Large intestine (tissue), 3 donors: ENCODE data around the gene B4GALT5. TPM values are rescaled to one million over a fixed set of nuclear protein-coding genes. Genes with fewer than 3 reads are reported as not detected.

Experiments used
- DNase-seq, 2 donors: peaks; one replicate each; pipeline versions ENCODE4 v3.0.0 to v3.0.0-alpha.2; 2013
- H3K27ac ChIP-seq: one replicate; pipeline ENCODE4 v1.5.1; 2013; ENCODE audit warnings: low read length
- H3K27me3 ChIP-seq: 2 replicates; pipeline ENCODE4 v1.6.1; 2013; ENCODE audit warnings: low read length; ENCODE audit not compliant: control insufficient read depth, insufficient read depth
- H3K36me3 ChIP-seq: 2 replicates; pipeline ENCODE4 v1.6.1; 2013; ENCODE audit warnings: low read length; ENCODE audit not compliant: control insufficient read depth, insufficient read depth
- H3K4me1 ChIP-seq: one replicate; pipeline ENCODE4 v1.6.1; 2013; ENCODE audit warnings: low read length; ENCODE audit not compliant: control insufficient read depth, insufficient read depth
- H3K4me3 ChIP-seq: one replicate; pipeline ENCODE4 v1.5.1; 2013; ENCODE audit warnings: low read length
- H3K9me3 ChIP-seq: one replicate; pipeline ENCODE4 v1.6.1; 2013; ENCODE audit warnings: mild to moderate bottlenecking, low read depth, low read length, moderate library complexity; ENCODE audit not compliant: control insufficient read depth
- WGBS: methylation state at CpG from one replicate; pipeline ENCODE4 v1.1.5; 2013; ENCODE audit warnings: low lambda C conversion rate; ENCODE audit not compliant: insufficient coverage; 5-methylcytosine and 5-hydroxymethylcytosine counted together
- polyA plus RNA-seq: library from polyadenylated mRNA; unstranded; fragments of 120-200 nt; gene quantifications from one replicate; pipeline ENCODE4 v1.2.1, GENCODE V29; 2013

The B4GALT5 gene
- polyA plus RNA-seq, 1 donor: 51.2 TPM

GRCh38 chr20:49594931-49595315 is 118.8 kb downstream of the B4GALT5 start:
- Histone ChIP-seq H3K4me3 (no peak overlapping the region), H3K27me3 (no peaks in the 10 kb centered on the region), H3K9me3 (peaks cover 5% of the 10 kb centered on the region), H3K27ac (no peak overlapping the region), H3K4me1 (peaks cover 32% of the 10 kb centered on the region), H3K36me3 (no peaks in the 10 kb centered on the region)
- DNase-seq: no peak
- 100% methylated on average over 1 of the region's 6 CpGs for WGBS

- DNase-seq: no peak
- H3K4me3 ChIP-seq: no peak overlapping the region
- H3K36me3 ChIP-seq: no peaks in the 10 kb centered on the region
- no CpG with 5 or more reads among the region's 12 CpGs for WGBS
- no peaks in the 10 kb centered on the region for H3K27me3 ChIP-seq
- H3K4me1 ChIP-seq: peaks cover 26% of the 10 kb centered on the region
- H3K27ac ChIP-seq: no peak overlapping the region
- H3K9me3 ChIP-seq: peaks cover 5% of the 10 kb centered on the region
Observed at GRCh38 chr20:49594143-49594930, 119.3 kb downstream of the B4GALT5 start.

- 100% methylated on average over 1 of the region's 15 CpGs for WGBS
- Histone ChIP-seq H3K9me3 (peaks cover 5% of the 10 kb centered on the region), H3K4me3 (no peak overlapping the region), H3K27ac (no peak overlapping the region), H3K36me3 (no peaks in the 10 kb centered on the region), H3K4me1 (peaks cover 22% of the 10 kb centered on the region), H3K27me3 (no peaks in the 10 kb centered on the region)
- no peak for DNase-seq
Observed at GRCh38 chr20:49593466-49594142, 120.1 kb downstream of the B4GALT5 start.

GRCh38 chr20:49592120-49592519 is 121.6 kb downstream of the B4GALT5 start:
- Histone ChIP-seq H3K9me3 (no peaks in the 10 kb centered on the region), H3K36me3 (no peaks in the 10 kb centered on the region), H3K27ac (no peak overlapping the region), H3K4me1 (peaks cover 22% of the 10 kb centered on the region), H3K27me3 (no peaks in the 10 kb centered on the region), H3K4me3 (no peak overlapping the region)
- DNase-seq: no peak

GRCh38 chr20:49591217-49591865 is 122.3 kb downstream of the B4GALT5 start:
- H3K36me3 ChIP-seq: no peaks in the 10 kb centered on the region
- WGBS: no CpG with 5 or more reads among the region's 4 CpGs
- no peaks in the 10 kb centered on the region for H3K27me3 ChIP-seq
- no peaks in the 10 kb centered on the region for H3K9me3 ChIP-seq
- peaks cover 20% of the 10 kb centered on the region for H3K4me1 ChIP-seq
- no peak overlapping the region for H3K4me3 ChIP-seq
- peak overlapping the region; percentile 84 for H3K27ac ChIP-seq
- peak; percentile 80 to 88 for DNase-seq

GRCh38 chr20:49590163-49591017 is 123.3 kb downstream of the B4GALT5 start:
- Histone ChIP-seq H3K4me3 (no peak overlapping the region), H3K4me1 (peaks cover 16% of the 10 kb centered on the region), H3K27me3 (no peaks in the 10 kb centered on the region), H3K36me3 (no peaks in the 10 kb centered on the region), H3K9me3 (no peaks in the 10 kb centered on the region), H3K27ac (peak overlapping the region; percentile 84)
- no peak for DNase-seq
- WGBS: no CpG with 5 or more reads among the region's 8 CpGs

DNA sequence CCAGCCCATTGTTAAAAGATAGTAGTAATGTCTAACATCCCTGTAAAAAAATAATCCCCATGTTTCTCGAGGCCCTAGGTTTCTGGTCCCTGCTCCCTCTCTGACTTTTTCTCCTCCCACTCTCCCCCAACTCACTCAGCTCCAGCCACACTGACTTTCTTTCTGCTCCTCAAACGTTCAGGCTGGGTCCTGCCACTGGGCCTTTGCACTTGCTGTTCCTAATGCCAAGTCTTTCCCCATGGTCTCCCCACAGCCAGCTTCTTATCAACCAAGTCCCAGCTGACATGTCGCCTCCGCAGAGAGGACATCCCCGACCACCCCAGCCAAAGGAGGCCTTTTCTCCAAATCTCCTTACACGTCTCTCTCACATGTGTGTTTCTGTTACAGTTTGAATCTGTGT is 123.9 kb downstream of the B4GALT5 start:
- no peaks in the 10 kb centered on the region for H3K9me3 ChIP-seq
- peaks cover 23% of the 10 kb centered on the region for H3K4me1 ChIP-seq
- no CpG with 5 or more reads among the region's 6 CpGs for WGBS
- no peak overlapping the region for H3K27ac ChIP-seq
- no peak overlapping the region for H3K4me3 ChIP-seq
- H3K27me3 ChIP-seq: no peaks in the 10 kb centered on the region
- DNase-seq: no peak
- no peaks in the 10 kb centered on the region for H3K36me3 ChIP-seq

DNA sequence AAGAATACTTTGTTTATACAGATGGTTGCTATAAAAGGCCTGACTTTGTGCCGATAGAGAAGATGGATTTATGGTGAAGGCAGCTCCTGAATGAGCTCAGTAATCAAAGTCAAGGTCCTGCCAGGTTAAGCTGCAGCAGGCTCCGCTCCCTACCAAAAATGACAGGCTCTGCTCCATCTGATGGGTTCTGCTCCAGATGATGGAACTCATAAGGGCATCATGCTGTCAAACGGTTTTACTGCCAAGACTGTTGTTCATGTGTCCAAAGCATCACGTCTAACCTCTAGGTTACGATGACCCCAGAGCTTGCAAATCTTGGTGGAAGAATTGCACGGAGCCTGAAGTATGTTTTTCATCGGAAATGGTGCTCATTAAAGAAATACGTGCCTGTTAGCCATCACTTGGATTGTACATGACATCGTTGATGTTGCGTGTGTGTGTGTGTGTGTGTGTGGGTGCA is 126.5 kb downstream of the B4GALT5 start:
- Histone ChIP-seq H3K4me3 (no peak overlapping the region), H3K27me3 (no peaks in the 10 kb centered on the region), H3K9me3 (peaks cover 3% of the 10 kb centered on the region), H3K36me3 (no peaks in the 10 kb centered on the region), H3K4me1 (peaks cover 42% of the 10 kb centered on the region), H3K27ac (no peak overlapping the region)
- DNase-seq: no peak
- WGBS: no CpG with 5 or more reads among the region's 10 CpGs

DNA sequence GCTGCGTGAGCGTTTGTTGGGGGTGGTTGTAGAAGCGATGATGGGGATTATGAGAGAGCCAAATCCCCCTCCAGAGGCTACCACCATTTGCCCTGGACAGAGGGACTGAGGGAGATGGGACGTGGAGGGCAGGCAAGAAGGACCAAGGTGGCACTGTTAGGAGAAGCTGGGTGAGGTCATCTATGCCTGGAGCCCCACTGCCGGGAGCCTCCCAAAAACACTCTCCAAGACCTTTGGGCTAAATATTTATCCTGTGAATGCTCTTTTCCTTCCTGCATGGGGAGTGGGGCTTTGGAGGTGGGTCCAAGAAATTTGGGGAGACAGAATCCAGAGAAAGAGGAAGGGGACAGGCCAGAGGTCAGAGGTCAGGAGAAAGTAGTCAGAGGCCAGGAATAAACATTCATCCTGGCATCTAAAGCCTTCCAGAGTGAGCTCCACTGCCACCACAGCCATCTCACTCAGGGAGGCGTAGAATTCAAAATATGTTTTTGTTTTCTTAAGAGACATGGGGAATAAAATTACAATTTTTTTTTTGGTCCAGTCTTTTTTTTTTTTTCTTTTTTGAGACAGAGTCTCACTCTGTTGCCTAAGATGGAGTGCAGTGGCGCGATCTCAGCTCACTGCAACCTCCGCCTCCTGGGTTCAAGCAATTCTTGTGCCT is 128.0 kb downstream of the B4GALT5 start:
- H3K4me3 ChIP-seq: no peak overlapping the region
- no peaks in the 10 kb centered on the region for H3K27me3 ChIP-seq
- H3K4me1 ChIP-seq: peaks cover 35% of the 10 kb centered on the region
- H3K9me3 ChIP-seq: peaks cover 3% of the 10 kb centered on the region
- no peaks in the 10 kb centered on the region for H3K36me3 ChIP-seq
- peak overlapping the region; percentile 95 for H3K27ac ChIP-seq
- 83% methylated on average over 1 of the region's 9 CpGs for WGBS
- DNase-seq: no peak
